GM19395 (cell line): Measurements from ENCODE around the gene RBM47.

Experiments used
- ATAC-seq: cut with Tn5 transposase; IDR thresholded peaks from one replicate; pipeline ENCODE4 v1.9.1; 2021; ENCODE audit warnings: mild to moderate bottlenecking, moderate library complexity; ENCODE audit not compliant: unreplicated experiment

Gene RBM47

DNA sequence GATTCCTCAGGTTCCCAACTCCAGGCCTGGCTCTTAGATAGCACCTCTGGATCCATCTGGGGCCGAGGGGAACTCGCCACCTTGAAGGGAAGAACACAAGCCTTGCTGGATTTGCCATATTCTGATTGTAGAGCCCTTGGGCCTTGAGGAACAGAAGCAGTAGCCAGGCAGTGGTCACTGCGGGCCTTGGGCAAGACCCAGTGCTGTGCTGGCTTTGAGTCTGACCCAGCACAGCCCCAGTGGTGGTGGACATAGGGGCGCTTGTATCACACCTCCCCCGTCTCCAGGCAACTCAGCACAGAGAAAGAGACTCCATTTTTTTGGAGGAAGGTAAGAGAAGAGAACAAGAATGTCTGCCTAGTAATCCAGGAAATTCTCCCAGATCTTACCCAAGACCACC, 249.0 kb downstream of the RBM47 start:
- ATAC-seq, result no peak

DNA sequence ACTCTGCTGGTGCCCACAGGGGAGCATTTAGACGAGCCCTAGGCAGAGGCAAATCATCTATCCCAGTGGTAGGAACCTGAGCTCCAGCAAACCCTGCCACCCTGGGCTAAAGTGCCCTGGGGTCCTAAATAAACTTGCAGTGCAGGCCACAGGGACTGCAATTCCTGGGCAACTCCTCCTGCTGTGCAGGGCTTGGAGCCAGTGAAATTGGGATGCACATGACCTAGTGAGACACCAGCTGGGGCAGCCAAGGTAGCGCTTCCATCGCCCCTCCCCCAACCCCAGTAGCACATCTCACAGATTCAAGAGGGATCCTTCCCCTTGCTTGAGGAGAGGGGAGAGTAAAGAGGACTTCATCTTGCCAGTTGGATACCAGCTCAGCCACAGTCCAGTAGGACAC, 250.4 kb downstream of the RBM47 start:
- ATAC-seq, result no peak

- ATAC-seq, result no peak
Observed at GRCh38 chr4:40378619-40379018, 251.0 kb downstream of the RBM47 start.

DNA sequence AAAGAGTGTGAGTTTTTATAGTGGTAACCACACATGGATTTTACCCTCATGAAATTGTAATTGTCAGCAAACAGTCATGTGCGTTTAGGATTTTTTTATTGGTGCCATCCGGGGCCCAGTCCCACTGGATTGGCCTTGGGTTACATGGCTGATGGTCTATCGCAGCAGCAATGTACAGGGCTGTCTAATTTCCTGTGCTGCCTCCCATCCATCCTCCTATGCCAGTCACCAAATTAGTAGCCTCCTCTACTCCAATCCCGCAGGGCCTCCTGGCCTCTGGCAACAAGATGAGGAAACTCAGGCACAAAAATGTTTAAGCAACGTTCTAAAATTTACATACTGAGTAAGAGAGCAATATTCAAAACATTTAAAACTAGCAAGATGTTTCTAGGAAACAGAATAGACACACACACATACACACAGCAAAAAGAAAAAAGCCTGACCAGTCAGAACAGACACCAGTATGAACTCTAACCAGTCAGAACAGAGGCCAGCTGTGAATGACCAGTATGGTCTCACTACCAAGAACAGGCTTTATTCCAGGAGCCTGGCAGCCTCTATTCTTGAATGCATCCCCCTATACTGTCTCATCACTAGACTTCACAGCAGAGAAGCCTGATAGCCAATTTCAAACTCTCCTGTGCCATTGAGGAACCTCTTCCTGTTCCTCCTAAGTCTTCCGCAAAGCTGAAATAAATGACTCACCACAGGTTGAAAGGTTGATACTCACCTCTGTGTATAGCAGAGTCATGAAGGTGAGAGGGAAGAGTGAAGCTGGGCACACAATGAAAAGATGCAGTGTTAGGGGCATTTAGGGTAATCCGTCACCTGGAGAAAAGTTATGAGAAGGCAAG, 251.9 kb downstream of the RBM47 start:
- no peak for ATAC-seq

DNA sequence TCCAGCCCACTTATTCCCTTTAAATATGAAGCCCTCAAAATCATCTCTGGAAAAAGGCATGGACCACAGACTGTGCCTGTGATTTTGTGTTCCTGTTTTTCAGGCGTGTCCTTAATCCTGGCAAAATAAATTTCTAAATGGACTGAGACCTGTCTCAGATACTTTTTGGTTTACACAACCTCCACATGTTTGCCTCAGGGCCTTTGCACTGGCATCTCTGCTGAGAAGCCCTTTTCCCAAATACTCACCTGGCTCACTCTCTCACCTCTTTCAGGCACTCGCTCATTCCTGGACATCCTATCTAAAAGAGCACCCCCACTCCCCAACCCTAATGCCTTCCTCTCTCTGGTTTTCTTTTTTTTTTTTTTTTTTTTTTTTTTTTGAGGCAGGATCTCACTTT, 254.0 kb downstream of the RBM47 start:
- ATAC-seq, result no peak

- ATAC-seq, result no peak
Observed at GRCh38 chr4:40375095-40375494, 254.6 kb downstream of the RBM47 start.

DNA sequence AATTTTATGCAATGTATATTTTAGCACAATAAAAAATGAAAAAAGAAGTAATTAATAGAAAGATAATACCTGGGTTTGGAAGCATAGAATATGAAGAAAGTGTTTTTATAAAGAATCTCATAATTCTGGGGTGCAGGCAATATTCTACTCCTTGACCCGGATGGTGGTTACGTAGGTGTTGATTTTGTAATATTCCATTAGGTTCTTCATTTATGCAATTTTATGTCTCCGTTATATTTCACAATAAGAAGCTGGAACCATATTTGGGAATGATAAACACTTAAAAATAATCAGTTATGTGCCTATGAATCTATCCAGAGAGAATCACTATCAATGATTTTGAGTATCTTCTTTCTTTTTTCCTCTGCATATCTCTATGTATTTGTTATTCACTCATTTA, 256.0 kb downstream of the RBM47 start:
- no peak for ATAC-seq
